ENCODE measurements around the gene MMP23B.
"Not testable (repeated sequence)": the region's sequence is repeated elsewhere in the genome, so short reads cannot be mapped to it uniquely, and the experiment has no call there.

Gene MMP23B

DNA sequence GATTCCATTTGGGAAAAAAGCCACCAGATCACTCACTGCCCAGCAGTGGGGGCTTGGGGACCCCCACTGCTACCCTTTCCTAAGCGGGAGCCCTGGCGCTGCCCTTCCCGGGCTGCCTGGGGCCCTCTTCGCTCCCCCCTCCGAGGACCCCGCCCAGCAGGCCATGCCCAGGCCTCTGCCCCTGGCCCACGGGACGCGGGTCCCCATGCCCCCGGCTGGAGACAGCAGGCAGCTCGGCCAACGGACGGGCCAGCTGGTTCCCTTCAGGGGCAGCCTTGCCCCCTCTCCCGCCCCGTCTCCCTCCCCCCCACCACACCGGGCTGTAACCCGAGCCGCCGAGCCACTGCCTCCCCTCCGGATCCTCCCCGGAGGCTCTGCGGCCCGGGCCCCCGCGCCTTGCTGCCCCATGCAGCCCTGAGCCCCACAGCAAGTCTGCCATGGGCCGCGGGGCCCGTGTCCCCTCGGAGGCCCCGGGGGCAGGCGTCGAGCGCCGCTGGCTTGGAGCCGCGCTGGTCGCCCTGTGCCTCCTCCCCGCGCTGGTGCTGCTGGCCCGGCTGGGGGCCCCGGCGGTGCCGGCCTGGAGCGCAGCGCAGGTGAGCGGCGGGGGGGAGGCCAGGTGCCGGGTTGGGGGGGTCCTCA lies at the start of gene MMP23B:
Gene MMP23B (plus strand): TSS at position 392 of the 639 bp plus-strand sequence. CDS start 46 bp downstream, at position 438.
- DNase-seq: no peak

DNA sequence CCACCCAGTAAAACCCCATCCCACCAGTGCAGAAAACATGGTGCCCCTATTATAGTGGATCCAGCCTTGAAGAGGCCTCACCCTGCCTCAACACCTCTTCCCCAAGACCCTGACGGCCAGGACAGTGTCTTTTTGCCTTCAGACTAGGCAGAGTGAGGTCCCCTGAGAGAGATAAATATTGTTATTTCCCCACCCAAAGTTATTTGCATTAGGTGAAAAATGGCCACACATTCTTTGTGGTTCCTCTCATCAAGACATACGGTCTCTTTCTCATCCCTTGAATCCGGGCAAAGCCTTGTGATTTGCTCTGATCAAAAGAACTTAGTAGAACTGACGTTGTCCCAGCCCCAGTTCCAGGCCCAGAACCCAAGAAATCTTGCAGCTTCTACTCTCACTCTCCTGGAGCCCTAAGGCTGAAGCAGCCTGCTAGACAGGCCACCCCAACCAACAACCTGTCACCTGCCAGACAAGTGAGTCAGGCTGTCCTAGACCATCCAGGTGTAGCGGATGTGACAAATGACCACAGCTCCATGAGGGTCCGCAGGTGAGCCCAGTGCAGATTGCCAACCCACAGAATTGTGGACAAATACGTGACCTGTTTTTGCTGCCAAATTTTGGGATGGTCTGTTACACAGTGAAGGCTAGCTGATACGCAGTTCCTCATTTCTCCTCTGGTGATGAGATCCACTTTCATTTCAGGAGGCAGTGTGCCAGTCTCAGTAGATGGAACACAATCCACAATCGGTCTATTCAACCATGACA lies 49.2 kb upstream of the MMP23B start:
- no peak for DNase-seq

DNA sequence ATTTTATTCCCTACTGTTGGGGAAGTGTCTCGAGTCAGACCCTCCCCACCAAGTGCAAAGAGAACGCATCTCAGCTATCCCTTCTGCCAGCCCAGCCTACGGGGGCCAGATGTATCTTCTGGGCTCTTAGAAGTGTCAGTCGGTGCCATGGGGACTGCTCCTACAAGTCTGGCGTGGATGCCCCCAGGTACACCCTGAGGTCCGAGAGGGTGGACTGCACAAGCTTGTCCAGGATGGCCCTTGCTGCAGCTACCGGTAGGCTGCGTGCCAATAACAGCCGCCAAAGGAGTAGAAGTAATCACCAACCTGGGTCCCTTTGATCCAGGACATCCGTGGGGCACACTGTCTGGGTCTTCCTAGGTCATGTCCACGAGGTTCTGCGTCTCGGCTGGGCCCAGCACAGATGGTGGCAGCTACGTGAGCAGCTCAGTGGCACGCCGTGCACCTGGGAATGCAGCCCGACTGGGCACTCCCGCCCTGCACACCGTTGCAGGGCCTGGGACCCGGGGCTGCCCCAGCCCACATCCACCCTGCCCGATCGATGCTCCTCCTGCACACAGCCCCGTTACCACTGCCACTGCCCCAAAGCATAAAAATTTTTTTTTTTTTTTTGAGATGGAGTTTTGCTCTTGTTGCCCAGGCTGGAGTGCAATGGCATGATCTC lies 48.5 kb upstream of the MMP23B start:
- no peak for DNase-seq

DNA sequence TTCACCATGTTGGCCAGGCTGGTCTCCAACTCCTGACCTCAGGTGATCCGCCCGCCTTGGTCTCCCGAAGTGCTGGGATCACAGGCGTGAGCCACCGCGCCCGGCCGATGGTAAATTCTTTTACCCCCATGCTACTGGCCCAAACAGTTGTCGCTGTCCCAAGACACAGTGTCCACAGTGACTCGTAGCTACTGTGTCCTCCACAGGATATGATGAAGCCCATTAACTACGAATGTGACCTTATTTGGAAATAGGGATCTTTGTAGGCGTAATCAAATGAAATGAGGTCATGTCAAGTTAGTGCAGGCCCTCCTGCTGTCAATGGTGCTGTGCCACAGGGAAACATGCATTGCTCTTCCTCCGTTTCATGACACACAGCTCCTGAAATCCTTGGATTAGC lies 40.5 kb upstream of the MMP23B start:
- DNase-seq: no peak

DNA sequence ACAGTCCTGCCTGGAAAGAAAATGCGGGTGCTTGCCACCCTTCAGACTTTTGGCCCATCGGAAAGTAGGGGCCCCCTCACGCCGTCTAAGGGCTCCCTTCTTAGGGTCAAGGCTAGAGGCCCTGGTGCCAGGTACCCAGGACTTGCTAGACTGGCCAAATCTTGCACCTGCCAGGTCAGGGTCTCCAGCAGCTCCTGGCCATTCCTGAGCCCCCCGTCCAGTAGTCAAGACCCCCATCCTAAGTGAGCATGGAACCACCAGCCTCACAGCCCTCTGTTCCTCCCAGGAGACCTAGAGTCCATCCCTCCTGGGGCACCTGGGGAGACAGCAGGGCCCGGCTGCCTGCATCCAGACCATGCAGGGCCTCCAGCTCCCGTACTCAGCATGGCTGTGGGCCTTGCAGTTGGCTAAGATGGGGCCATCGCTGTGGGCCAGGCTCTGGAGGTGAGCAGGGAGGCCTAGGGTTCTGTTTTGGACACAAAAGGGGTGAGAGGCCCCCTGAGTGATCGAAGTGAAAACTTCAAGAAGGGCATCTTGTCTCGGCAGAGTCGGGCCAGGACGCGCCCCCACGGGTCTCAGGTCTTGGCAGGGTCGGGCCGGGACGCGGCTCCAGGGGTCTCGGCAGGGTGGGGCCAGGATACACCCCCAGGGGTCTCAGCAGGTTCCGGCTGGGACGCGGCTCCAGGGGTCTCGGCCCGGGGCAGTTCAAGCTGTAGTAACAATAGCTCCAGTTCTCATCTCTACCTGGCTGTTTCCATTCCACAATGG lies 38.0 kb upstream of the MMP23B start:
- DNase-seq: no peak

DNA sequence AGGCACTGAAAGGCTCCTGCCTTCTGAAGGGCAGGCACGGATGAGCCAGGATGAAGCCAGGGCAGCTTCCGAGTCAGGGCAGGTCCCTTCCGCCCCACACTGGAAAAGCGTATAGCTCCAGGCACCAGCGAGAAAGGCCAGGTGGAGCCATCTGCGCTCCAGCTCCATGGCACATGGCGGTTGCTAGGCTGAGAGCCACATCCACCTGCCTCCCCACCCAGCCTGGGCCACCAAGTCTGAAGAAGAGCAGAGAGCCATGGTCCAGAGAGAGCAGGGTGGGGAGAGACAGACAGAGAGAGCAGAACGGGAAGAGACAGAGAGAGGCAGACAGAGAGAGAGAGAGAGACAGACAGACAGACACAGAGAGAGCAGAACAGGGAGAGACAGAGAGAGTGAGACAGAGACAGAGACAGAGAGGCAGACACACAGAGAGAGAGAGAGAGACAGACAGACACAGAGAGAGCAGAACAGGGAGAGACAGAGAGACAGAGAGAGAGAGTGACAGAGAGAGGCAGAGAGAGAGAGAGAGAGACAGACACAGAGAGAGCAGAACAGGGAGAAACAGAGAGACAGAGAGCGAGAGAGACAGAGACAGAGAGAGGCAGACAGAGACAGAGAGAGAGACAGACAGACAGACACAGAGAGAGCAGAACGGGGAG lies 37.2 kb upstream of the MMP23B start:
- DNase-seq: no peak

DNA sequence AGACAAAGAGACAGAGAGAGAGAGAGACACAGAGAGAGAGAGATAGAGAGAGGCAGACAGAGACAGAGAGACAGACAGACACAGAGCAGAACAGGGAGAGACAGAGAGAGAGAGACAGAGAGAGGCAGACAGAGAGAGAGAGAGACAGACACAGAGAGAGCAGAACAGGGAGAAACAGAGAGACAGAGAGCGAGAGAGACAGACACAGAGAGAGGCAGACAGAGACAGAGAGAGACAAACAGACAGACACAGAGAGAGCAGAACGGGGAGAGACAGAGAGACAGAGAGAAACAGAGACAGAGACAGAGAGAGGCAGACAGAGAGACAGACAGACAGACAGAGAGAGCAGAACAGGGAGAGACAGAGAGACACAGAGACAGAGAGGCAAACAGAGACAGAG lies 36.6 kb upstream of the MMP23B start:
- DNase-seq: not testable (repeated sequence)

DNA sequence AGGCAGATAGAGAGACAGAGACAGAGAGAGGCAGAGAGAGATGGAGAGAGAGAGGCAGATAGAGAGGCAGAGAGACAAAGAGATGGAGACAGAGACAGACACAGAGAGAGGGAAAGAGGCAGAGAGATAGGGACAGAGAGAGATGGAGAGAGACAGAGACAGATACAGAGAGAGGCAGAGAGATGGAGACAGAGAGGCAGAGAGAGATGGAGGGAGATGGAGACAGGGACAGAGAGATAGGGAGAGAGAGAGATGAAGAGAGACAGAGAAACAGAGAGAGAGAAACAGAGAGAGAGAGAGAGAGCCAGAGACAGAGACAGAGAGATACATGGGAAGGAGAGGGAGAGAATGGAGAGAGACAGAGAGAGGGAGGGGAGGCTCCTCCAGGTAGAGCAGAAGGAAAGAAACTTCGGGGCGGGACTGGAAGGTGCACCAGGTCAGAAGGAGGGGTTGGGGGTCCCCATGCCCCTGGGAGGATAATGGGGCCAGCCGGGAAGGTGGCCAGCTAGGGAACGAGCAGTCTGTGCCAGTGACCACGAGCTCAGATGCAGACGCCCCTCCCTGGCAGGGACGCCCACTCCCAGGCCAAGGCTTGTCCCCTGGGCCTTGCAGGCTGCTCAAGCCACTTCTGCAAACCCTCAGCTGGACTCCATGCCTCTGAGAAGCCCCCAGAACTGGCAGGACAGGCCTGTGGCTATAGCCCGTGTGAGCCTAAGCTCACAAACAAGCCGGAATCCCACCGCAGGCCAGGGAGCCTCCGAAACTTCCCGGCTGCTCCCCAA lies 35.3 kb upstream of the MMP23B start:
- no peak for DNase-seq

DNA sequence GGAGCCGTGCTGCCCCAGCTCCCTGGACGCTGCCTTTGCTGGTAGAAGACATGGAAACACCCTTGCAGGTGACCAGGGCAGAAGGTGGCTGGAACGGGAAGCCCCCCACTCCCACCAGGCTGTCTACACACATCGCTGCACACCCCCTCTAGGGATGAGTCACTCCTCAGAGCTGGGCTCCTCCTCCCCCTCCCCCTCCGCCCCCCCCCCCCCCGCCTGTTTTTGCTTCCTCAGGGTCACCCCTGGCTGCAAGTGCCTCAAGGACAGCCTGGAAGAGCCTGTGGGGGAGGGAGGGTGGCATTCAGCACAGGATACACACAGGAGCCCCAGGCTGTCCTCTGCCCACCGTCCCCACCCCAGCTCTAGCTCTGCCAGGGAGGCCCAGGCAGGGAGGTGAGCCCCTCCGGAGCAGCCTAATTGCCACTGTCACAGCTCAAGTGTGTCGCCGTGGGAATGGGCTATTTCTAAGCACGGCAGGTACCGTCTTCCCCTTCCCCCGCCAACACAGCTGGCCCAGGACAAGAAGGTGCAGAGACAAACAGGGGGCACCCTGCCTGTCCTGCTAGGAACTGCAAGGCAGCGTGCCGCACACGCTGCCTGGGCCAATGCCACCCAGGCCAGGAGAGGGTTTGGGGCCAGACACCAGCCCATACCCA lies 34.6 kb upstream of the MMP23B start:
- no peak for DNase-seq

DNA sequence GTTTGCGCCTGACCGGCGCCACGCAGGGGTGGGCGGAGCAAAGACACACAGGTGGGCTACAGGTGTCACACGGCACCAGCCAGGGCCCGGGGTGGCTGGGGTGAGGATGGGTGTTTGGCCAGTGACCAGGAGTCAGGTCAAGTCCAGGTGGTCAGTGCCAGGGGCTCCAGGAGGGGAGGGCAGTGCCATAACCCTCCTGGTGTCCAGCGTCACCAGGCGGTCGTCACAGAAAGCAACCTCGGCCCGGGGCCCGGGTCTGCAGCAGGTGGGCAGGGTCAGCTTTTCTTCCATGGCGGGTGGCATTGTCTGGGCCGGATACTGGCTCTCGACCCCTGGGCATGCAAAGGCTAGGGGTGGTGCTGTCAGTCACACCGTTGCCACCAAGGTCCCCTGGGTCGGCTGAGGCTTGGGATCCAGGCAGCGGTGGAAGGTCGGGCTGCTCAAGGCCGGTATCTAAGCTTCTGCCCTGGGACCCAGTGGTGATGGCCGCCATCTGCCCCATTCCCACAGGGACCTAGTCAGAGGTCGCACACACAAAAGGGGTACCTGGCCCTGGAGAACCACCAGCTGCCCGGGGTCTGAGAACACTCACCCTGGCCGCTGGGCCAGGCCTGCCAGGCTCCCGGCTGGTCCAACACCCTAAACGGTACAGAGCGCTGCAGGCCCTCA lies 33.8 kb upstream of the MMP23B start:
- no peak for DNase-seq

DNA sequence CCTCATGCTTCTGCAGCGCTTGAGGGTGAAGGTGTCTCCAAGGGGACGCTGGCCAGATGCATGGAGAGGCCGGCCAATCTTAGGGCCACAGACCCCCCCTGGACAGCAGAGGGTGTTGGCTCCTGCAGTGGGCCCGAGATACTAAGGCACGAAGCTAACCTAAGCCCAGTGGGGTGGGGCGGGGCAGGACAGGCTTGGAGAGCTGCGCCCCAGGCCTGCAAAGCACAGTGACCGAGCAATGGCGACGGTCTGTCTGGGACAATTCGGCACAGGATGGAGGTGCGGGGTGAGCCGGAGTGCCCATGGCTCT lies 33.3 kb upstream of the MMP23B start:
- DNase-seq: no peak

DNA sequence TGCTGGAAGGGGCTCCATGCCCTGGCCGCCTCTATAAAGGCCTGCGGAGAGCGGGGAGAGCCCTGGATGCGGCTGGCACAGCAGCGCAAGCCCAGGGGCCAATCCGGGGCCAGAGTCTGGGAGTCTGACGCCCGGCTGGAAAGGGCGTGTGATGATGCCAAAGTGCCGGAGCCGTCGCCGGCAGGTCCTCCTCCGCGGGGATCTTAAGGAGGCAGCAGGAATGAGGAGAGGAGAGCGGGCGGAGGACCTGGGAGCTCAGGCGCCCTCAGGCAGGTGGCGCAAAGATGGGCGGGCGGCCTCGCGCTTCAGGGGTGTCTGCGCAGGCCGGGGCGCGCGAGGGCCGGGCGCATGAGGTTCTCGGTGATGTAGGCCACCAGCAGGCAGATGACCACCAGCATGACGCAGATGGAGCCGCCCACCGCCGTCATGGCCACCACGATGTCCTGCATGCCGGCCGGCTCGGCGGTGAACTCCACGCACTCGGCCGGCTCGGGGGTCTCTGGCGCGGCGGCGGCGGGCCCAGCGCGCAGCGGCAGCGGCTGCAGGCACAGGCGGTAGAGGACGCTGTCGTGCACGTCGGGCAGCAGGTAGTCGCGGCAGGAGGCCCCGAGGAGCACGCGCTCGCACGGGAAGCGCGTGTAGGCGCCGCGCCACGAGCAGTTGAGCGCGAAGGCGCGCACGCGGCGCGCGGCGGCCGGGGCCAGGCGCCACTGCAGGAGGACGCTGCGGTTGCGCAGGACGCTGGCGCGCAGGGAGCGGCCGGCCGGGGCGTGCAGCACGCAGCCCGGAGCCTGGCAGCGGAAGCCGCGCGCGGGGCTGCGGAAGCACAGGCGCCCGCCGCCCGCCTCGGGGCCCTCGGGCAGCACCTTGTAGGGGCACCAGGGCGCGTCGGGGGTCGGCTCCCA lies 32.7 kb upstream of the MMP23B start:
- no peak for DNase-seq

DNA sequence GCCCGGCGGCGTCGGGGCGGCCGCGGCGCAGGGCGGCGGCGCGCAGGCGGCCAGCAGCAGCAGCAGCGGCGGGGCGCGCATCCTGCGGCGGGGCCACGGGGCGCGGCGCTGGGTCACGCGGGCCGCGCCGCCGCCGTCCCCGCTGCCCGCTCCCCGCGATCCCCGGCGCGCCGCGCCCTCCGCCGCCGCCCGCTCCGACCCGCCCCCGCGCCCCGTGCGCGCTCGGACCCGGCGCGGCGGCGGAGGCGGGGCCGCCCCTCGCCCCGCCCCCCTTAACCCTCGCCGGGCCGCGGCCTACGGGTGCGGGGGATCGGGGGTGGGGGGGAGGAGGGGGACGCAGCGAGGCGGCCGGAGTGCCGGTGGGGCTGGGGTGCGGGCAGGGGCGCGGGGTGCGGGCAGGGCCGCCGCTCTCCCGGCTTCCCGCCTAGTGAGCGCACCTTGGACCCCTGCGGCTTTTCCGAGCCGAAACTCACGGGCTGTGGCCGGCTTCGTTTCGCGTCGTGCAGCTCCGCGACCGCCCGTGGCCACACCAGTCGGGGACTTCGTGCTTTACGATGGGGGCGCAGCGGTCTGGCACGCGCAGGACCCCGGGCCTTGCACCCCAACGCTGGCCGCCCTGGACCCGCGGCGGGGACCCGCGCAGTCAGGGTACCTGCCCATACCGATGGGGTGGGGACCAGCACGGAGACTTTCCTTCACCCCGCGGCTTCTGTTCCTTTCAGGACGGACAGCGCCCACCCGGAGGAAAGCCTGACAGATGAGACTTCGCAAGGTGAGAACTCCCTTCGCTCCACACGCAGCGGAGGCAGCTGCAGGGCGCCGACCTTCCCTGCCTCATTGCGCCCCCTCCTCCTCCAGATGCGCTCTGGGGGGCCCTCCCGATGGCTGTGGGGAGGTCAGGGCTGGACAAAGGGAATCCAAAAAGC lies 31.8 kb upstream of the MMP23B start, which contains the start of gene FNDC10:
Gene FNDC10 (minus strand): TSS at position 201 of the 926 bp plus-strand sequence. CDS start 120 bp downstream, at position 81.
- DNase-seq: no peak

DNA sequence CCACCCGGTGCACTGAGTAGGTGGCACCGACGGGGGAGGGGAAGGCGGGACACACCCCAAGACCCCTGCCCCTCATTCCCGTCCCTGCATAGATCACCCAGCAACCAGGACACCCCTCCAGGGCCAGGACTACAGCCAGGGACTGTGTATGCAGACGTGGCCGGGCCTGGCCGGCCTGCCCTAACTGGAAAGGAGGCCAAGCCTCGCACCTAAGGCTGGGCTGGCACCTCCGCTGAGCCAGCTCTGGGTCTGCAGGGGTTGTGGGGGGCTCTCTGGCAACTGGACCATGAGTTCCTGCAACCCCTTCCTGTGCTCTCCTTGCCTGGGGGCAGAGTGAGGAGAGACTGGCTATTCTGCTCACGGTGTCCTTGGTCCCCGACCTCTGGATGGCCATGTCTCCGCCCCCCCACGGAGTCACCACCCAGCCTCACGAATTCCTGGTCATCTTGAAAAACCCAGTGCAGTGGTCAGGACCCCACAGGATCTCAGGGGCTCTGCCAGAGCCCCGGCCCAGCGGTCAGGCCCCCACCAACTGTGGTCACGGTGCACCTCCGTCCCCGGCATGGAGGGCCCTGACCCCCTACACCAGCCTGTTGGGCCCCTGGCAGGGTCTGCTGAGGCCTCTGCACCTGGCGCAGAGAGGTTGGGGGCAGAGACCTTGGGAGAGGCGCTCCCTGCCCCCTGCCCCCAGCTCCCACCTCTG lies 31.0 kb upstream of the MMP23B start:
- no peak for DNase-seq

DNA sequence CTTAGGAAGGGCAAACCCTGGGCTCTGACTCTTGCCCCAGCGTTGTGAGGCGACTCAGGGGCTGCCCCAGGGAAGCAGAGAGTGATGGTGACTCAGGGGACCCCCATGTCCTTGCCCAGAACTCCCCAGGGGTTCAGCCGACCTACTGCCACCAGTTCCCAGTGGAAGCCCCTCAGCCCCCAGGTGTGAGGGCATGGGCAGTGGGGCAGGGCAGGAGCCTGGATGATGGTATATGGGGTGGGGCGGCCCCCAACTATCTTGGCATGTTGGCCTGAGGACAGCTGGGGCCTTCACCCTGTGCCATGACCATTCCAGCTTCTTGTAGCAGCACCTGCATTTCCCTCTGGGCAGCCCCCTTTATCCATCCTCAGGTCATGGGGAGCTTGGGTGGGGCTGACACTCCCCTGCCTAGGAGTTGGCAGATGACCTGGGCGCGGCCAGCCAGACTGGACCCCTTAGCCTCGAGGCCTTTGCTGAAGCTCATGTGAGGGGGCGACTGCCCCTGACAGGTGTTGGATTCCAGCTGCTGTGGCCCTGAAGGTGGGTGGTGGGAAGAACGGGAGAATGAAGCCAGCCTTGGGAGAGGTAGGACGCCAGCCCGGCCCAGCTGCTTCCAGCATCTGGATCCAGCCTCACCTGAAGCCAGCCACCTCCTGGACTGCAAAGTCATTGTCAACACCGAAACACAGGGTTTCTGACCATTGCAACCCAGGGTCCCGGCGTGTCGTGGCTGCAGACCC lies 30.2 kb upstream of the MMP23B start:
- DNase-seq: no peak

DNA sequence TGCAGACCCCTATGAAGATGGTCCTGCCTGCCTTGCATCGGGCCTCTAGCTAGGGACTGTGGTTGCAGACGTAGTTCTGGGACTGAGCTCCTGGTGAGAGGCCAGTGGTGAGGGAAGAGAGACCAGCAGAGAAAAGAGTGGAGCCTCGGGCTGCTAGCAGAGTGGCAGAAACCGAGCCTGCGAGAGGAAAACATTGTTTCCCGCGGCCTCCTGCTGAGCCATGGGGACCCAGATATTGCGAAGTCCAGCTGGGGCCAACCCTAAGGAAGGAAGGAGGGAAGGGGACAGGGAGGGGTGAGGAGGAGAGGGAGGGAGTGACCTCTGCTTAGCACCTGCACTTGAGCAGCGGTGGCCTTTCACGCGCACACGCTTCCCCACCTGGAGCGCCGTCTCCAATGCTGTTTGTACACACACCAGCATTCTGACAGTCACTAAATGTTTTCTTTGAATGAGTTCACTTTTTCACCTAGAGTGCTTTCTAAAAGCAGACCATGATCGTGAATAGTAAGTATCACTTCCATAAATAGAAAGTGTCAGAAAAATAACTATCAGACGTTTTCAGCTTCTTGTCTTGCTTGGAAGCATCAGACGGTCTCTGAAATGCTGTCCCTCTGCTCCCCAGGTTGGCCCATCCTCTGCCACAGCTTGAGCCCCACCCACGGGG lies 29.5 kb upstream of the MMP23B start:
- DNase-seq: no peak
